Gastroesophageal sphincter (tissue), 3 donors: Measurements from ENCODE around the gene FAM13C.

Experiments
- POLR2A ChIP-seq, 2 donors: fragments of 450-650 bp; IDR thresholded peaks; one replicate each; pipeline ENCODE4 v1.6.1; 2017; ENCODE audit warnings: antibody characterized with exemption in 2 of 2, mild to moderate bottlenecking in 2 of 2, moderate library complexity in 1 of 2
- POLR2AphosphoS5 ChIP-seq: sonication (generic); formaldehyde crosslinking; IDR thresholded peaks from one replicate; pipeline ENCODE4 v1.6.1; 2017; ENCODE audit warnings: antibody characterized with exemption
- TF ChIP-seq, protein P1 (sequence below), 4 experiments: fragments of 200-600 bp in 2 of 4; fragments of 450-650 bp in 2 of 4; sonication (generic) in 1 of 4; IDR thresholded peaks; one replicate each; pipeline ENCODE4 v1.5.1; 2017 to 2019; ENCODE audit warnings: antibody characterized with exemption in 4 of 4, mild to moderate bottlenecking in 2 of 4, moderate library complexity in 2 of 4

DNA sequence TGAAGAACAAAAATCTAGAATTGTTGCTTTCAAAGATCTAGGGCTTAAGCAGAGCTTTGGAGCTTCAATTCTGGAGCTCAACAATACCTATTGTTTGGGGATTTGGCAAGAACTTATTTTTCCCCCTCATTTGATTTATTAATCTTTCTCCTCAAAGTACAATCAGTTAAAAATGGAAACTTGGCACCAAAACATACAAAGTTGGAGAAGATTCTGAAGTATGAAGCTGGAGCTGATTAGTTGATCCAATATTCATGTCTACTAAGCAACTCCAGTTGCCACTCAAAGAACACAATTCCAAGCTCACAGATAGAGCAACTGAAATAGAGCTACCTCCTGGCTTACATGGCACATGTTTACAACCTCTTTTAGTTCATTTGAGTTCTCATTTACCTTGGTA is 3.8 kb downstream of the FAM13C start:
- TF ChIP-seq POLR2AphosphoS5, result no peak
- TF ChIP-seq, protein P1, sequence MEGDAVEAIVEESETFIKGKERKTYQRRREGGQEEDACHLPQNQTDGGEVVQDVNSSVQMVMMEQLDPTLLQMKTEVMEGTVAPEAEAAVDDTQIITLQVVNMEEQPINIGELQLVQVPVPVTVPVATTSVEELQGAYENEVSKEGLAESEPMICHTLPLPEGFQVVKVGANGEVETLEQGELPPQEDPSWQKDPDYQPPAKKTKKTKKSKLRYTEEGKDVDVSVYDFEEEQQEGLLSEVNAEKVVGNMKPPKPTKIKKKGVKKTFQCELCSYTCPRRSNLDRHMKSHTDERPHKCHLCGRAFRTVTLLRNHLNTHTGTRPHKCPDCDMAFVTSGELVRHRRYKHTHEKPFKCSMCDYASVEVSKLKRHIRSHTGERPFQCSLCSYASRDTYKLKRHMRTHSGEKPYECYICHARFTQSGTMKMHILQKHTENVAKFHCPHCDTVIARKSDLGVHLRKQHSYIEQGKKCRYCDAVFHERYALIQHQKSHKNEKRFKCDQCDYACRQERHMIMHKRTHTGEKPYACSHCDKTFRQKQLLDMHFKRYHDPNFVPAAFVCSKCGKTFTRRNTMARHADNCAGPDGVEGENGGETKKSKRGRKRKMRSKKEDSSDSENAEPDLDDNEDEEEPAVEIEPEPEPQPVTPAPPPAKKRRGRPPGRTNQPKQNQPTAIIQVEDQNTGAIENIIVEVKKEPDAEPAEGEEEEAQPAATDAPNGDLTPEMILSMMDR (IDR thresholded peaks at IDR 0.05), result no peak
- TF ChIP-seq POLR2A (IDR thresholded peaks at IDR 0.05), result no peak
